GM10266 (cell line): ENCODE data around the gene MLPH.

Experiments
- DNase-seq: peaks from one replicate; pipeline ENCODE4 v3.0.0; 2012; ENCODE audit errors: extremely low spot score
- CTCF ChIP-seq: IDR thresholded peaks from 2 replicates; pipeline ENCODE4 v1.5.1; 2012; ENCODE audit warnings: mild to moderate bottlenecking, low read depth; ENCODE audit not compliant: control insufficient read depth, insufficient read depth; ENCODE audit errors: missing control alignments

MLPH gene

GRCh38 chr2:237546876-237547395 is 59.9 kb downstream of the MLPH start:
- no peak for DNase-seq
- no peak for TF ChIP-seq CTCF

- no peak for DNase-seq
- TF ChIP-seq CTCF, result no peak
Measured at GRCh38 chr2:237547841-237548416, 60.9 kb downstream of the MLPH start.

GRCh38 chr2:237549216-237549615 is 62.2 kb downstream of the MLPH start:
- no peak for DNase-seq
- no peak for TF ChIP-seq CTCF

- no peak for TF ChIP-seq CTCF
- no peak for DNase-seq
Measured at GRCh38 chr2:237549643-237550415, 62.8 kb downstream of the MLPH start.

GRCh38 chr2:237551071-237551574 is 64.1 kb downstream of the MLPH start:
- no peak for TF ChIP-seq CTCF
- DNase-seq, result no peak

GRCh38 chr2:237552908-237553307 is 65.9 kb downstream of the MLPH start:
- no peak for TF ChIP-seq CTCF
- DNase-seq, result no peak

- no peak for DNase-seq
- no peak for TF ChIP-seq CTCF
Measured at GRCh38 chr2:237553948-237554347, 66.9 kb downstream of the MLPH start.
